SK-N-SH (cell line): Measurements from ENCODE around the gene SPOCK1.

Experiments
- CHD2 ChIP-seq: fragments of 150-350 bp; IDR thresholded peaks from 2 replicates; pipeline ENCODE4 v1.6.1; 2018; ENCODE audit warnings: low read length; ENCODE audit not compliant: partially characterized antibody
- POLR2AphosphoS5 ChIP-seq: IDR thresholded peaks from 2 replicates; pipeline ENCODE4 v1.6.1; 2012; ENCODE audit warnings: low read depth, low read length
- RAD21 ChIP-seq: IDR thresholded peaks from 2 replicates; pipeline ENCODE4 v1.6.1; 2012; ENCODE audit warnings: mild to moderate bottlenecking, low read length
- TCF12 ChIP-seq: IDR thresholded peaks from 2 replicates; pipeline ENCODE4 v1.4.0; 2012
- TF ChIP-seq, protein P1 (sequence below): IDR thresholded peaks from 2 replicates; pipeline ENCODE4 v1.6.1; 2012; ENCODE audit warnings: mild to moderate bottlenecking, low read depth, low read length, moderate library complexity
- TF ChIP-seq, protein P2 (sequence below): fragments of 200-600 bp; sonication (generic); IDR thresholded peaks from 2 replicates; pipeline ENCODE4 v1.6.1; 2017; ENCODE audit warnings: antibody characterized with exemption, mild to moderate bottlenecking, moderate library complexity

DNA sequence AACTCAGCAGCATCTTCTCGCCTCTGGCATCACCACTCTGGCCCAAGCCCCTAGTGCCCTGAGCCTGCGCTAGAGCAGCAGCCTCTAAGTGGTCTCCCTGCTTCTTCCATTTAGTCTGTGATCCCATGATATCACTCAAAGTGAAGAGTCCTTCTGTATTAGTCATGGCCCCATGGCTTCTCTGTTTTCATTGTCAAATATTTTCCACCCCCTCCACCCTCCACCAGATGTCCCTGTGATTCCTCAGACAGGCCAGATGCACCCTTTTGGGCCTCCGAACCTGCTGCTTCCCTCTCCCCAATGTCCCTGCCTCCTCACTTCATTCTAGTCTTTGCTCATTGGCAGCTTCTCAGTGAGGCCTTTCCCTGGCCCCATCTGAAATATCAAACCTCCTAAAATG is 299.2 kb downstream of the SPOCK1 start:
- TF ChIP-seq, protein P1, sequence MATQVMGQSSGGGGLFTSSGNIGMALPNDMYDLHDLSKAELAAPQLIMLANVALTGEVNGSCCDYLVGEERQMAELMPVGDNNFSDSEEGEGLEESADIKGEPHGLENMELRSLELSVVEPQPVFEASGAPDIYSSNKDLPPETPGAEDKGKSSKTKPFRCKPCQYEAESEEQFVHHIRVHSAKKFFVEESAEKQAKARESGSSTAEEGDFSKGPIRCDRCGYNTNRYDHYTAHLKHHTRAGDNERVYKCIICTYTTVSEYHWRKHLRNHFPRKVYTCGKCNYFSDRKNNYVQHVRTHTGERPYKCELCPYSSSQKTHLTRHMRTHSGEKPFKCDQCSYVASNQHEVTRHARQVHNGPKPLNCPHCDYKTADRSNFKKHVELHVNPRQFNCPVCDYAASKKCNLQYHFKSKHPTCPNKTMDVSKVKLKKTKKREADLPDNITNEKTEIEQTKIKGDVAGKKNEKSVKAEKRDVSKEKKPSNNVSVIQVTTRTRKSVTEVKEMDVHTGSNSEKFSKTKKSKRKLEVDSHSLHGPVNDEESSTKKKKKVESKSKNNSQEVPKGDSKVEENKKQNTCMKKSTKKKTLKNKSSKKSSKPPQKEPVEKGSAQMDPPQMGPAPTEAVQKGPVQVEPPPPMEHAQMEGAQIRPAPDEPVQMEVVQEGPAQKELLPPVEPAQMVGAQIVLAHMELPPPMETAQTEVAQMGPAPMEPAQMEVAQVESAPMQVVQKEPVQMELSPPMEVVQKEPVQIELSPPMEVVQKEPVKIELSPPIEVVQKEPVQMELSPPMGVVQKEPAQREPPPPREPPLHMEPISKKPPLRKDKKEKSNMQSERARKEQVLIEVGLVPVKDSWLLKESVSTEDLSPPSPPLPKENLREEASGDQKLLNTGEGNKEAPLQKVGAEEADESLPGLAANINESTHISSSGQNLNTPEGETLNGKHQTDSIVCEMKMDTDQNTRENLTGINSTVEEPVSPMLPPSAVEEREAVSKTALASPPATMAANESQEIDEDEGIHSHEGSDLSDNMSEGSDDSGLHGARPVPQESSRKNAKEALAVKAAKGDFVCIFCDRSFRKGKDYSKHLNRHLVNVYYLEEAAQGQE, result no peak
- TF ChIP-seq TCF12, result no peak
- TF ChIP-seq POLR2AphosphoS5, result no peak
- no peak for TF ChIP-seq CHD2
- no peak for TF ChIP-seq RAD21
- TF ChIP-seq, protein P2, sequence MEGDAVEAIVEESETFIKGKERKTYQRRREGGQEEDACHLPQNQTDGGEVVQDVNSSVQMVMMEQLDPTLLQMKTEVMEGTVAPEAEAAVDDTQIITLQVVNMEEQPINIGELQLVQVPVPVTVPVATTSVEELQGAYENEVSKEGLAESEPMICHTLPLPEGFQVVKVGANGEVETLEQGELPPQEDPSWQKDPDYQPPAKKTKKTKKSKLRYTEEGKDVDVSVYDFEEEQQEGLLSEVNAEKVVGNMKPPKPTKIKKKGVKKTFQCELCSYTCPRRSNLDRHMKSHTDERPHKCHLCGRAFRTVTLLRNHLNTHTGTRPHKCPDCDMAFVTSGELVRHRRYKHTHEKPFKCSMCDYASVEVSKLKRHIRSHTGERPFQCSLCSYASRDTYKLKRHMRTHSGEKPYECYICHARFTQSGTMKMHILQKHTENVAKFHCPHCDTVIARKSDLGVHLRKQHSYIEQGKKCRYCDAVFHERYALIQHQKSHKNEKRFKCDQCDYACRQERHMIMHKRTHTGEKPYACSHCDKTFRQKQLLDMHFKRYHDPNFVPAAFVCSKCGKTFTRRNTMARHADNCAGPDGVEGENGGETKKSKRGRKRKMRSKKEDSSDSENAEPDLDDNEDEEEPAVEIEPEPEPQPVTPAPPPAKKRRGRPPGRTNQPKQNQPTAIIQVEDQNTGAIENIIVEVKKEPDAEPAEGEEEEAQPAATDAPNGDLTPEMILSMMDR, result peak; percentile 45
